Adrenal gland (tissue), 12 donors: Measurements from ENCODE around the gene MRM1. TPM values are rescaled to one million over a fixed set of nuclear protein-coding genes. Genes with fewer than 3 reads are reported as not detected.

ENCODE experiments used
- DNase-seq, 7 donors: peaks; one replicate each; pipeline ENCODE4 v3.0.0-alpha.2; 2019 to 2020
- H3K27ac ChIP-seq, 5 donors: fragments of 200-600 bp; sonication (generic) in 4 of 5; 1 replicate in 3 of 5; 2 replicates in 2 of 5; pipeline versions ENCODE4 v1.5.1 to v1.8.0; 2016 to 2020; ENCODE audit warnings: mild to moderate bottlenecking in 1 of 5
- H3K27me3 ChIP-seq: fragments of 200-600 bp; 2 replicates; pipeline ENCODE4 v1.8.0; 2021
- H3K36me3 ChIP-seq, 2 donors: fragments of 200-600 bp; replicated peaks in 1 of 2; 1 replicate in 1 of 2; 2 replicates in 1 of 2; pipeline versions ENCODE4 v1.5.1 to v1.8.0; 2018 to 2022
- H3K4me1 ChIP-seq, 2 donors: fragments of 200-600 bp; replicated peaks in 1 of 2; 1 replicate in 1 of 2; 2 replicates in 1 of 2; pipeline versions ENCODE4 v1.5.1 to v1.8.0; 2018 to 2021
- H3K4me3 ChIP-seq, 4 donors: fragments of 200-600 bp; sonication (generic) in 3 of 4; one replicate each; pipeline ENCODE4 v1.5.1; 2016 to 2018
- H3K9me3 ChIP-seq, 3 donors: fragments of 200-600 bp; sonication (generic) in 1 of 3; replicated peaks in 1 of 3; 1 replicate in 2 of 3; 2 replicates in 1 of 3; pipeline versions ENCODE4 v1.5.1 to v1.8.0; 2016 to 2021
- CTCF ChIP-seq, 6 experiments: fragments of 450-650 bp in 4 of 6; fragments of 200-600 bp in 2 of 6; sonication (generic) in 1 of 6; IDR thresholded peaks; 1 replicate in 5 of 6; 2 replicates in 1 of 6; pipeline versions ENCODE4 v1.5.1 to v1.8.0; 2016 to 2021; ENCODE audit warnings: antibody characterized with exemption in 6 of 6, mild to moderate bottlenecking in 2 of 6, moderate library complexity in 1 of 6
- POLR2A ChIP-seq, 2 donors: fragments of 450-650 bp; IDR thresholded peaks; one replicate each; pipeline ENCODE4 v1.6.1; 2017; ENCODE audit warnings: antibody characterized with exemption in 2 of 2, mild to moderate bottlenecking in 2 of 2, moderate library complexity in 1 of 2
- WGBS, 4 donors: extraction: QIAGEN DNeasy Blood & Tissue Kit in 2 of 4; methylation state at CpG; one replicate each; pipeline versions ENCODE4 v1.1.5 to v1.1.7; 2013 to 2017; 5-methylcytosine and 5-hydroxymethylcytosine counted together
- intact Hi-C, 2 donors: fragments of 100-400 bp; cut with DNase I; formaldehyde crosslinking; loops; one replicate each; pipeline versions ENCODE4 v1.14.1 to v1.15.0; 2022 to 2023
- polyA plus RNA-seq, 3 donors: library from polyadenylated mRNA; stranded (reverse); fragments of 200-250 nt in 2 of 3; fragments of 350-450 nt in 1 of 3; fragmentation: Illumina TruSeq in 1 of 3; extraction: RNeasy Lipid Tissue Mini Kit (QIAGEN cat#74804) in 1 of 3; gene quantifications; one replicate each; pipeline ENCODE4 v1.2.3, GENCODE V29; 2013 to 2014
- total RNA-seq, 9 donors: library from RNA; depleted of rRNA in 4 of 9; stranded (reverse); fragments of >200 nt in 4 of 9; fragments of 120-200 nt in 1 of 9; fragmentation: NEBNext Ultra II Directional in 1 of 9; extraction: Animal tissue kit (Norgen Biotek cat#: 25700) in 1 of 9; gene quantifications; one replicate each; pipeline versions ENCODE4 v1.1.0 to v1.2.4, GENCODE V29; 2013 to 2023
- donor health status: healthy with polysubstance abuse.
- donor health status: Bipolar disorder and iron deficiency.
- donor health status: DM: yes; HTN: yes; CAD: no.
- donor health status: DM: no; HTN: no; CAD: no.
- donor health status: DM: no; HTN: no; CAD: no.
- donor health status: DM: yes; HTN: yes; CAD: no.

The MRM1 gene
- total and polyA plus RNA-seq, 12 donors: 5.2 to 18.5 (median 9.7) TPM

GRCh38 chr17:36611345-36612072 is 10.1 kb downstream of the MRM1 start:
- no peak for TF ChIP-seq POLR2A (IDR thresholded peaks at IDR 0.05)
- Histone ChIP-seq H3K27me3 (no peaks in the 10 kb centered on the region), H3K4me1 (peaks cover 0 to 23% of the 10 kb centered on the region in 2 donors), H3K27ac (peak overlapping the region in 2 of 5 donors; percentile 25 to 58), H3K4me3 (no peak overlapping the region), H3K36me3 (no peaks in the 10 kb centered on the region), H3K9me3 (no peaks in the 10 kb centered on the region)
- peak in 5 of 7 donors; percentile 62 to 79 (median 73) for DNase-seq
- 66 to 73% (median 69%) methylated on average over 9 of the region's 9 CpGs for WGBS, 4 donors
- intact Hi-C loops: no loop called here

- Histone ChIP-seq H3K9me3 (no peaks in the 10 kb centered on the region), H3K36me3 (no peaks in the 10 kb centered on the region), H3K4me3 (no peak overlapping the region), H3K27me3 (no peaks in the 10 kb centered on the region), H3K27ac (peak overlapping the region in 1 of 5 donors; percentile 25), H3K4me1 (peaks cover 0 to 23% of the 10 kb centered on the region in 2 donors)
- intact Hi-C loops: no loop called here
- TF ChIP-seq POLR2A (IDR thresholded peaks at IDR 0.05): no peak
- no peak for TF ChIP-seq CTCF (IDR thresholded peaks at IDR 0.05)
- 69 to 78% (median 74%) methylated on average over 3 of the region's 3 CpGs for WGBS, 4 donors
- DNase-seq: no peak
Measured at GRCh38 chr17:36612323-36612722, 10.9 kb downstream of the MRM1 start.

- no peaks in the 10 kb centered on the region for H3K9me3 ChIP-seq
- H3K27ac ChIP-seq: no peak overlapping the region
- DNase-seq: no peak
- WGBS, 4 donors: 66 to 73% (median 68%) methylated on average over 4 of the region's 4 CpGs
- no peak overlapping the region for H3K4me3 ChIP-seq
- H3K27me3 ChIP-seq: no peaks in the 10 kb centered on the region
- no peaks in the 10 kb centered on the region for H3K36me3 ChIP-seq
- intact Hi-C loops: no loop called here
- TF ChIP-seq POLR2A (IDR thresholded peaks at IDR 0.05) (no peak), CTCF (IDR thresholded peaks at IDR 0.05) (no peak)
- peaks cover 0 to 23% of the 10 kb centered on the region in 2 donors for H3K4me1 ChIP-seq
Measured at GRCh38 chr17:36613155-36613554, 11.8 kb downstream of the MRM1 start.

GRCh38 chr17:36614081-36614480 is 12.7 kb downstream of the MRM1 start:
- no peak for DNase-seq
- Histone ChIP-seq H3K4me3 (no peak overlapping the region), H3K9me3 (no peaks in the 10 kb centered on the region), H3K4me1 (peaks cover 0 to 16% of the 10 kb centered on the region in 2 donors), H3K36me3 (no peaks in the 10 kb centered on the region), H3K27me3 (no peaks in the 10 kb centered on the region), H3K27ac (no peak overlapping the region)
- no peak for TF ChIP-seq POLR2A (IDR thresholded peaks at IDR 0.05)
- no peak for TF ChIP-seq CTCF (IDR thresholded peaks at IDR 0.05)
- intact Hi-C loops: no loop called here
- 76 to 85% (median 78%) methylated on average over 7 of the region's 7 CpGs for WGBS, 4 donors

- Histone ChIP-seq H3K27me3 (no peaks in the 10 kb centered on the region), H3K4me3 (no peak overlapping the region), H3K4me1 (peaks cover 0 to 12% of the 10 kb centered on the region in 2 donors), H3K9me3 (no peaks in the 10 kb centered on the region), H3K36me3 (no peaks in the 10 kb centered on the region), H3K27ac (no peak overlapping the region)
- intact Hi-C loops: no loop called here
- 31 to 35% (median 32%) methylated on average over 4 to 5 of the region's 5 CpGs for WGBS, 4 donors
- TF ChIP-seq CTCF (IDR thresholded peaks at IDR 0.05) (no peak), POLR2A (IDR thresholded peaks at IDR 0.05) (no peak)
- DNase-seq: peak in 1 of 7 donors; percentile 32
Measured at GRCh38 chr17:36614933-36615332, 13.6 kb downstream of the MRM1 start.
